GM23248 (cell line): ENCODE data around the gene CCNG2.

Source experiments
- EZH2 ChIP-seq: fragments of 200-600 bp; sonication (generic); IDR thresholded peaks from 2 replicates; pipeline ENCODE4 v1.6.1; 2018; ENCODE audit warnings: antibody characterized with exemption, mild to moderate bottlenecking; ENCODE audit not compliant: insufficient read depth, poor library complexity, severe bottlenecking
- EZH2phosphoT487 ChIP-seq: fragments of 200-600 bp; sonication (generic); IDR thresholded peaks from 2 replicates; pipeline ENCODE4 v1.6.1; 2018; ENCODE audit warnings: antibody characterized with exemption, moderate library complexity, mild to moderate bottlenecking, low read depth; ENCODE audit not compliant: insufficient read depth

DNA sequence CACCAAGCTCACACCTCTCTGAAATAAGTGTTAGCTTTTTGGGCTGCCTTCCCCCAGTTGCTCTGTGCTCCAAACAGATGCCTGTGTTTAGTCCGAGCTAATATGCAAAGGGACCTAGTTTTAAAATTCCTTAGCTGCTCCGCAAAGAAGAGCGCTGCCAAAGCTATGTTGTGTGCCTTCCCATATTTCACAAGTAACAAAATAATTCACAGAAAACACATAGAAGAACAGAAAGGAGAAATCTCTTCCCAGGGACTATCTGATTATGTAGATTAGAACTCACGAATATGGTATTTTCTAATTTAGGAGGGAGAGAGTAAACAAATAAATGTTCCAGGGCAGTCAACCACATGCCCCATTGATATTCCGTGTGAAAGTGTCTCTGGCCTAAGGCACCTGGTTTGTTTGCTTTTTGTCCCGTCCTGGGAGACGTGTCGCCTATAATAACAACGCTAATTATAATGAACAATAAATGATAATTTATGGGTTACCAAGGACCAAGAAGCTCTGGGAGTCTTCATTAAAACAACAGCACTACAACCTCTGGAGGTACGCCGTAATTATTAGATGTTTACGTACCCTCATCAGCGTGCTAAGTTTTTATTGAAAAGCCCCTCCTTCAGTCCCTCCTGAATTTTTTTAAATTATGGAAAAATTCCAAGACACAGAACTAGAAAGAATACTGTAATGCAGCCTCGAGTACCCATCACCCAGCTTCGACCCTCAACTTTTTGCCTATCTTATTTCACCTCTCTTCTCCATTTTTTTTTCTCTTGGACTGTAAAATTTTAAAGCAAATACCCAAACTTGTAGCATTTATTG, 1.2 kb upstream of the CCNG2 start:
- TF ChIP-seq EZH2 (no peak), EZH2phosphoT487 (no peak)
